Measurements from ENCODE around the gene DPH2.

DPH2 gene

DNA sequence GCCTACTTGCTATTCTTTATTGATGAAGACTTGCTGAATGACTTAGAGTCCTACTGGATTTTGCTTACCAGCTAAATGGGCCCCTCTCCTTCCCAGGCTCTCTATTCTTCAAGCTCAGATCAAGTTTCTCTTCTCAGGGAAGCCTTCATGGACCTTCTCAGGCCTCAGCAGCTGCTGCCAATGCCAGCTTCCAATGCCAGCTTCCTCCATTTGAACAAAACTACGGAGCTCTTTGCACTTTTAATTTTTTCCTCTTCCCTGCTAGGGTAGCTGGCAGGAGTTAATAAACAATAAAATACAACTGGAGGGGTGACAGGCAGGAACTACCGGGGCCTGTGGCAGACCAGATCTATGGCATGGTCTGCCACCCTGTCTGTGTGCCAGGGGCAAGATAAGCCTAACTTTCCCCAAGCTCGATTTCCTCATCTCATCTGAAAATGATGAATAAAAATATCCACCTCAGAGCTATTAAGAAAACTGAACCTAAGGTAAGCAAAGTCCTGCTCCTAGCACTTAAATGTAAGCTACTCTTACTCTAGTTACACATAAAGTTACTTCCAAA, 24.1 kb upstream of the DPH2 start:
- no peak for FAIRE-seq

DNA sequence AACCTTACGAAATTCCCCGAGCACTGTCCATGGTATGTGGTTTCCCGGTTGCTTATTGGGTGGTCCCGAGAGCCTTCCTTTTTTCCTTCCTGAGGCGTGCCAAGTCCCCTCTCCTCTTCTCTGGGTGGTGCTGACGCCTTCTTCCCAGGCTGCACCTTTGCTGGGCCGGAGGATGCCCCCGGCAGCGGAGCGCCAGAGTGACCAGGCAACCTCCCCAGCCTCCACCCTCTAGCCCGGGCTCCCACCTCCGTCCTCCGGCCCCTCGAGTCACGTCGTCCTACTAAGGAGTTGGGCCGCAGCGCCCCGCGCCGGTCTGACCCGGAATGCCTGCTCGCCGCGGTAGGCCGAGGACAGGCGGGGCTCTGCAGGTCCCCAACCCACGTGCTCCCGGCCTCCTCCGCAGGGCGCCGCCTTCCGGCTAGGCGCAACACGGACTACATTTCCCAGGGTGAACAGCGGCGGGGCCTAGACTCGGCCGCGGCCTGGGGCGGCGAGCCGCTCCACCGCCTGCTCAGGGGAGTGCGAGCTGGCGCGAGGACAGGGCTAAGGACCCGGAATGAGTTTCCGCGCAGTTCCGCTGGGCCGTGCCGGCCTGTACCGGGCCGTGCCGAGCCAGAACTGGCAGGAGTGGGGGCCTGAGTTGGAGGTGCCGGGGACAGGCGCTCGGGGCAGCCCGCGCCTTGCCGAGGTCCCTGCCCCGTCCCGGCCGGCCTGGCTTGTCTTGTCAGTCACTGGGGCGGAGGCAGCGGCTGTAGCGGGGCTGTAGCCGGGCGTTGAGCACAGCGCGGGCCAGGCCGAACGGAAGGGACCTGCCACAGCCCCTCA, 23.4 kb upstream of the DPH2 start, which contains the start of gene IPO13:
Gene IPO13 (plus strand): TSS at position 715 of the 825 bp plus-strand sequence. CDS start 651 bp downstream, outside the sequence.
- no peak for FAIRE-seq

DNA sequence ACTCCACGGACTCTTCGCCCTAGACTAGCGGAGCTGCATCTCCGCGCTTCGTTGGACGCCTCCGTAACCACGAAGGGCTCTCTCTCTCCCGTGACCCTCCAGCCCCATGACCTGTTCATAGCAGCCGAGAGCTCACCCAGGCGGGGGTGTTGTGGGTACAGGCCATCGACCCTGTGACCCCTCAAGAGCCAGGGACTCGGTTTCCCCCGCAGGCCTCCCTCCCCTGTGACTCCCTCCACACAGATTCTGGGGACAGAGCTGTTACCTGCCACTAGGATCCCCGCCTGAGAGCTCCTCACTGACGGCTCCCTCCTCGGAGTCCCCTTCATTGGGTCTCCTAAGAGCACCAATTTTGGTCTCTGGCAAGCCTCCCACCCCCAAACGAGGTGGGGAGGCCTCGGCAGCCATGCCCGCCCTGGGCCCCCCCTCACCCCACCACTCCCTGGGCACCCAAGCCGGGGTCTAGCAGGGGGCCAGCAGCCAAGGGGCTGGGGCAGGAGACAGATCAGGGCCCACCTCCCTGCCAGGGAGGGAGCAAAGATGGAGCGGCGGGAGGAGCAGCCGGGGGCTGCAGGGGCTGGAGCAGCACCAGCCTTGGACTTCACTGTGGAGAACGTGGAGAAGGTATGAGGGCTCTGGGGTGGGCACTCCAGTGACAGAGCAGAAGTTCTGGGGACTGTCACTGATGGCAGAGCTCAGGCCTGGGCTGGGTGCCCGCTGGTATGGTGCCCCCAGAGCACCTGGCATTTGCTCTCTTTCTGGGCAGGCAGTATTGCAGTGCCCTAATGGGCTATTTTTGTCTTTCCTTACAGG, 22.5 kb upstream of the DPH2 start:
- FAIRE-seq, result no peak

DNA sequence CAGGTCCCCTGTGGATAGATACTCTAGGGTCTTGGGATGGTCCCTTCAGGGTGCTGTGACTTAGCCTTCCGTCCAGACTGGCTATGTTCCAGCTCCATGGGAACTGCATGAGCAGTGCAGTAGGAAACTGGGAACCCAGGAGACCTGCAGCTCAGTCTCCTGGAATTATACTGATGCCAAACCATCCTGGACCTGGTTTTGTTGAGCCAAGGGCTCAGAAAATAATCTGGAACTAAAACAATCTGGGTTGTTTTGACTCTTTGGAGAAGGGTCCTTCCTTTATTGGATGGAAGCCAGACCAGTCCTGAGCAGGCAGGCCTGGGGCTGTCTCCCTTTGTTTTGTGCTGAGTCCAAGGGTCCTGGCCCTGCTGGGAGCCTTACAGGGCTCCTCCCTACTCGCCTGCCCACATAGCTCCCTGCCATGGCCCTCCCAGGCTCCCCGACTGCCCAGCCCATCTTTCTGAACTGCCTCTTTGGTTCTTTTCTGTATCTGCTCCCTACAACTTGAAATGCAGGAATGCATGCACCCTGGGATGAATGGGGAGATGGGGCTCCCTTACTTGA, 21.9 kb upstream of the DPH2 start:
- no peak for FAIRE-seq

DNA sequence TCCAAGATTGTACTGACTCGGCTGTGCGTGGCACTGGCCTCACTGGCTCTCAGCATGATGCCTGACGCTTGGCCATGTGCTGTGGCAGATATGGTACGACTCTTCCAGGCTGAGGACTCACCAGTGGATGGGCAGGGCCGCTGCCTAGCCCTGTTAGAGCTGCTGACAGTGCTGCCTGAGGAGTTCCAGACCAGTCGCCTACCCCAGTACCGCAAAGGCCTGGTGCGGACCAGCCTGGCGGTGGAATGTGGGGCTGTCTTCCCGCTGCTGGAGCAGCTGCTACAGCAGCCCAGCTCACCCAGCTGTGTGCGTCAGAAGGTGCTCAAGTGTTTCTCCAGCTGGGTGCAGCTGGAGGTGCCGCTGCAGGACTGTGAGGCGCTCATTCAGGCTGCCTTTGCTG, 20.1 kb upstream of the DPH2 start:
- FAIRE-seq, result no peak

DNA sequence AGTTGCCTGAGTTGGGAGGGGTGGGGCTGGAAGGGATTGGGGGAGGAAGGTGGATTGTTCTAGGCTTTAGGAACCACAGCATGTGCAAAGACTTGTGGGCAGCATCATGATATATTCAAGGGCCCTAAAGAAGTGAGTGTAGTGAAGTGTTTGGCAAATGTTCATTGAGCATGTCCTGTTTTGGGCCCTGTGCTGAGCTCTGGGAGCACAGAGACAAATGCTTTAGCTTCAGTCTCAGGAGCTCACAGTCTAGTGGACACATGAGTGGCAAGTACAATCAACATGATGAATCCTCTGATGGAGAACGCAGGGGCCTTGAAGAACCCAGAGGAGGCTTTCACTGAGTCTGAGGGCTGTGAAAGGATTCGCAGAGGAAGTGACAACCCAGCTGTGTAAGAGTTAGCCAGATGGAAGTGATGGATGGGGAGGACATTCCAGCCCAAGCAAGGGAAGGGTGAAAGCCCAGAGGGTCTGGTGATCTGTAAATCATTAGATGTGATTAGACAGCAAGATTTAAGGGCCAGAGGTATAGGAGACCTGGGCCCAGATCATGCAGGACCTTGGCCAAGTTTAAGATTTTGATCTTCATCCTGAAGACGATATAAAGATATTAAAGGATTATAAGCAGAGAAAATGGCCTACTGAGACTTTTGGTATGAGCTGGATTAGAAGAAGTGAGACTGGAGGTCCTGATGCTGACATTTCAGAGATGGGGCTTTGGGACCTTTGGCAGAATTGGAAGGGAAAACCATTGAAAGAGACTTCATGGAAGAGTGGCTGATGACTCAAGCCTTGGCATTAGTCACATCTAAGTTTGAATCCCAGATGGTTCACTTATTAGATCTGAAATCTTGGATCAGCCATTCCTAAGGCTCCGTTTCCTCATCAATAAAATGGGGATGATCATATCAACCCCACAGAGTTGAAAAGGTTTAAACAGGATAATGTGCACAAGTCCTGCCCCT, 18.5 kb upstream of the DPH2 start:
- FAIRE-seq, result no peak

DNA sequence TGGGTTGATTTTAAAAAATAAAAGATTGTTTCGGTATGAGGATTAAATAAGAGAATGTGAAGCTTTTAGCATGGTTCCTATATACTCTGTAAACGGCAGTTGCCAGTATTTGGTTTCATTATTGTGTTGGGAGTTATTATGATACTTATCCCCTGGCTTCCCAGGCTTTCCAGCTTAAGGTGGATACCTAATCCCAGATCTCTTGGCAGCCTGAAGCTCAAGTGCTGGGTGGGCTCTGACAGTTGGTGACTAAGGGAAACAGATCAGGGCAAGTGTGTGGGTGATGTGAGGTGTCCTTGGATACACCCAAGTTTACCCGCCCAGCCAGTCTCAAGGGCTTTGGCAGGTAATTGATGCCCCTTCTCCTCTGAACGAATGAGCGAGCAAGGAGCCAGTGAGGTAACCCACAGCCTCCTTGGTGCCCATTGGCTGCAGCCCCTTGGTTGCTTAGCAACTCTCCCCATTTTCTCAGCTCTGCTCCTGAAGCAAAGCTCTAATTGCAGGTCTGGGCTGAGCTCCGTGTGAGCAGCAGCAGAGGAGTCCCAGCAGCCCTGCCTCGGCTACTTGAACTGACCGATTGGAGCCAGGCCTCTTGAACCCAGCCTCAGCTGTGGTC, 17.0 kb upstream of the DPH2 start:
- FAIRE-seq, result no peak

DNA sequence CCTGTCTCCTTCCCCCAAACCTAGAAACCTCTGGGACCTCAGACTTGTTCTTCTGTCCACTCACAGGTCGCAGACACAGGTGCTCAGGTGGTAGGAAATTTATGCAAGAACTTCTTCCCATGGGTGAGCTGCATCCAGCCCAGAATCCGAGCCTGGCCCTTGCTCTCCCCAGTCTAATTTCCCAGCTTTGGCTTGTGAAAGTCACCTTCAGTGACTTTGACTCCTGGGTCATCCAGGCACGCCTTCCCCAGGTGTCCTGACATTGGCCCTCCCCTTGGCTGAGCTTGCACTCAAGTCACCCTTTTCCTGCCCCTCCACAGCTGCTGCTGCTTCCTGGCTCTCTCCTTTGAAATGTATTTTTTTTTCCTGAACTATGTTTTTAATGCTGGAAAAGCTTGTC, 16.4 kb upstream of the DPH2 start:
- no peak for FAIRE-seq

DNA sequence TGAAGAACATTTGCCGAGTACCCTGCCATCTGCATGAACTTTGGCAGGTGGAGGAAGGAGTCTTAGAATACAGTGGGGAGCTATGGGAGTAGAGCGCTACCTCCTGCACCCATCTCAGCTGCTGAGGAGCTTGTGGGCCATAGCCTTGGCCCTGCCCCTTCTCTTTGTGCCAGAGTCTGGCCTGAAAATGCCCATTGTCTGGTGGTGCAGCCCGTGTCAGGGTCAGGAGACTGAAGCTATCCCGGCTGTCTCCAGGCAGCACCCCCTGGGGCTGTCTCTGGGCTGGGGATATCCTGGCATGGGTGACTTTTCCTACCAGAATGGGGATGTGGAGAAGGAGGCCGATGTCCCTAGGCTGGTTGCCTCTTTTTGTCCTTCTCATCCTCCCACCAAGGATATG, 15.8 kb upstream of the DPH2 start:
- no peak for FAIRE-seq

DNA sequence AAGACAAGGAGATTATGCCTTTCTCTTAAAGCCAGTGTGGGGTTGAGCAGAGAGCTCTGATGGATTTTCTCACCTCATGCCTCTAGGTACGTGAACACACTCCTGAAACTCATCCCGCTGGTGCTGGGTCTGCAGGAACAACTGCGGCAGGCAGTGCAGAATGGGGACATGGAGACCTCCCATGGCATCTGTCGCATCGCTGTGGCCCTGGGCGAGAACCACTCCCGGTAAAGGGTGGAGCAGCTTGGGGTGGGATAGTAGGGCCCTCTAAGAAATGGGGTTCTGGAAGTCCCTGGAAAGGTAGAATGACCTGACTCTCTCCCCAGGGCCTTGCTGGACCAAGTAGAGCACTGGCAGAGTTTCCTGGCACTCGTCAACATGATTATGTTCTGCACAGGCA, 13.6 kb upstream of the DPH2 start:
- no peak for FAIRE-seq

DNA sequence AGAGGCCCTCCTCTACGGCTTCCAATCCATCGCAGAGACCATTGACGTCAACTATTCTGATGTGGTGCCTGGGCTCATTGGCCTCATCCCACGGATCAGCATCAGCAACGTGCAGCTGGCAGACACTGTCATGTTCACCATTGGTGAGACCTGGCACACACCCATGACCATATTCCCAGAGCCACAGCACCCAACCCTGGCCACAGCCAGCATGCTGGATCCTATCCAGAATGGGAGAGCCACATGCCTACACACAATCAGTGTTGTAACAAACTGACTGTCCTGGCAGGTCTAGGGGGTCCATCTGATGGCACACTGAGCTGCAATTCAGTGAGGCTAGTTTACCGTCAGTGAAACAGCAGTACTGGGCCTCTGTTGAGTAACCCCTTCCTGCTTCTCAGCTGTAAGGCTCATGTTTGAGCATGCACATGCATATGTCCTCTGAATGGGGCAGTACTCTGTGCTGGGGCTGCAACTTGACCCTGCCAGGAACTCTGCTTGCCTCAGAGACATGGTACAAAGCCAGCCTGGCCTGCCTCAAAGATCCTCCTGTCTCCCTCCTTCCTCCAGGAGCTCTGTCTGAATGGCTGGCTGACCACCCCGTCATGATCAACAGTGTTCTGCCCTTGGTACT, 12.3 kb upstream of the DPH2 start:
- FAIRE-seq, result no peak

DNA sequence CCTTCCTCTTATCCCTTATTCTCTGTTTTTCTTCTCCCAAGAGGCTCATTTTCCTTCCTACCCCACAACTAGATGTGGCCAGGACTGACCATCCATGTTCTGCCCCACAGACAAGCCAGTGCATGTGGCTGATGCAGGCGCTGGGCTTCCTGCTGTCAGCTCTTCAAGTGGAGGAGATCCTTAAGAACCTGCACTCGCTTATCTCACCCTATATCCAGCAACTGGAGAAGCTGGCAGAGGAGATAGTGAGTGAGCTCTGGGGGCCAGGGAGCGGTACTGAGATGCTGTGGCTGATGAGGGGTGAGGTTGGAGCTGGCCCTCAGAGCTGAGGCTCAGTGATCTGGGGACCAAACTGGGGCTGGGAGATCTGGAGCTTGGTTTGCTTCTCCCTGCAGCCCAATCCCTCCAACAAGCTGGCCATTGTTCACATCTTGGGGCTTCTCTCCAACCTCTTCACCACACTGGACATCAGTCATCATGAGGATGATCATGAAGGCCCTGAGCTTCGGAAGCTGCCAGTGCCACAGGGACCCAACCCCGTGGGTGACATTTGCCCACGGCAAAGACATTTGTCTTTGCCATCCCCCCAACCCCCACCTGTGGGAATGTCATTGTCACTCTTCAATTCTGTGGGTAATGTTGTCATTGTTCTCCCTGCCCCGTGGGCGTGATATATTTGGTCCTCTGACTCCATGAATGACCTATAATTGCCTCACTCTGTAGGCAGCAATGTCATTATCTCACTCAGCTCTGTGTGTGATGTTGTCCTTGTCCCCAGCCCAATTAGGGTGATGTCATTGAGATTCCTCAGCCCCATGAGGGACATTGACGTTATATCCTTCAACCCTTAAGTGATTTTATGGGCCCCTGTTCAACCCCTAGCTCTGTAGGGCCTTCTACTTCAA, 11.2 kb upstream of the DPH2 start:
- FAIRE-seq, result no peak

DNA sequence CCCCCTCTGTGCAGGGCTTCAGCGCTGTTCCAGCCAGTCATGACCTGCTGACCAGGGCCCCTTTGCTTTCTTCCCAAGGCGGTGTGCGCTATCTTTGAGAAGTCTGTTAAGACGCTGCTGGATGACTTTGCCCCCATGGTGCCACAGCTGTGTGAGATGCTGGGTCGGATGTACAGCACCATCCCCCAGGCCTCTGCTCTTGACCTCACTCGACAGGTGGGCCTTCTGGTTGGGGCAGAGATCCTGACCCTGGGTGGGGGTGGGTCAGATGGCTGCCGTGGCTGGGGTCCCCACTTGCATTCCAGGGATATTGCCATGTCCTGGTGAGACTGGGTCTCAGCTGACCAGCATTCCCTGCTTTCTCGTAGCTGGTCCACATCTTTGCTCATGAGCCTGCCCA, 9.0 kb upstream of the DPH2 start:
- FAIRE-seq, result no peak

DNA sequence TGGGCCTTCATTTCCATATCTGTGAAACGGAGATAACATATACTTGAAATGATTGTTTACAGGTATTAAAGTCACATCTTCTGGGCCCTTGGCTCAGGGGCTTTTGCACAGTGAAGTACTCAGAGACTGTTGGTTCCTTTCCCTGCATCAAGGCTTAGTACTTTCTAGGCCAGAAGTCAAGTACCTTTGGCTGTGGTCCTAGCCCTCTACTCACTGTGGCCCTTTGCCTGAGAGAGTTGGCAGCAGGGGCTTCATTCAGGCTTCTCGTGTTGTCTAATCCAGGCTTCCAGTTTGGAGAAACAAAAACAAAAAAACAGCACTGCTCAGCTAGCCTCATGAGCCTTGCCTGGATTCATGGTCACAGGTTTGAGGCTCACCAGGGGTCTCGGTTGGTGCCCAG, 8.1 kb upstream of the DPH2 start:
- no peak for FAIRE-seq

DNA sequence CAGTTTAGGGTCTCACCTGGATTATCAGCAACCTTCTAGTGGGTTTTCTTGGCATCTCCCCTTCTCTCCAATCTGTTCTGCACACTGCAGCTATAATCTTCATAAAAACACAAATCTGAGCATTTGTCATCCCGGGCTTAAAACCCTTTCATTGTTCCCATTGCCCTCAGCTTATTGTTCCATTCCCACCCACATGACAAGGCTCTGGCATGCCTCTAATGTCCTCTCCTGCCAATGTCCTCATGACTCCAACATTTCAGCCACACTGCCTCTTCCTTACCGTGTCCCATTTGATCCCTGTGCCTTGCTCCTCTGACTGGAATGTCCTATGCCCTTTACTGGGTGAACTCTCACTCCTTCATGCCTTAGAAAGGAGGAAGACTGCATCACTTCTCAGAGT, 7.5 kb upstream of the DPH2 start:
- no peak for FAIRE-seq

DNA sequence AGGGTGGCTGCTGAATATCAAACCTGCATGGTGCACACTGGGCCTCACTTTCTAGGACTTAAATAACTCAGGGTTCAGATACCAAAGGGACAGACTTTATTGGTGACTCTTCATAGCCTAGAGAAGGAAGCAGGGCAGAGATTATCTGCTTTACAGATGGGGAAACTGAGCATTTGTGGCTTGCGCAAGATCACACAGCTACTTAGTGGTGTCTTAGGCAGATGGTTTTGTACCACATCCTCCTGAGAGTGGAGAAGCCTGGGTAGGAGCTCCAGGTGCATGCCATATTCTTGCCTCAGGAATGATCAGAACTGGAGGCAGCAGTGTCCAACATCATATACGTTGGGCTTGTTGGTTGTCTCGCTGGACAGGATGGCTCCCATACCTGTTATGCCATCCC, 6.8 kb upstream of the DPH2 start:
- no peak for FAIRE-seq

DNA sequence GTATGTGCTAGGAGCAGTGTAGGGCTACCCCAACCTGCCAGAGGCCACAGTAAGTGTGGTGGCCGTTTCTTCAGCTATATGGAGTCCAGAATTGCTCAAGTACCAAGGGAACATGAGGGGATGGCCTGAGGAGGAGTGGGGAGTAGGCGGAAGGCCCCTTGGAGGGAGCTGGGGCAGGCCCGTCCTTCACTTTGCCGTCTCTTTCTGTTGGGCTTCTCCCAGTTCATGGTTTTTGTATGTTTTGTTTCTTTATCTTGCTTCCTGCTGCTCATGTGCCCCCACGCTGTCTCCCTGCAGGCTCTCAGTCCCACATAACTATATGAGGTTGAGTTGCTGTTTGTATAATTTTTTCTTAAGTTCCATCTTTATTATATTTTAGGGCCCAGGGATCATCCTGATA, 5.9 kb upstream of the DPH2 start:
- FAIRE-seq, result no peak

DNA sequence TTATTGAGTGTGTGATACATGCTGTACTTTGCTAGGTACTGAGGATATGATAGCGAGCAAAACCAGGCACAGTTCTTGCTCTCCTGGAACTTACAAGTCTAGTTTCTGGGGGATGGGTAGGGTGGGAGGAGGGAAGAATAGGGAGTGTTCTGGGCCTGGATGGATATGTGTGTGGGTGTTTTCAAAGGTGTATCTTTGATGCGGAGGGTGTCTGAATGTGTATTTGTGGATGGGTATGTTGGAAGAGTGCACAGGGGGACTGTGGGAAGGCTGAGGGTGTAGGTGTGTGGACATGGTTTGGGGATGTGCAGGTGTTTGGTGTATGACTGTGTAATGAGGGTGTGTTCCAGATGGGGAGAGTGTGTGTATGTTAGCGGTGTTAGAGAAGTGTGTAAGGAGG, 4.5 kb upstream of the DPH2 start:
- FAIRE-seq, result no peak

DNA sequence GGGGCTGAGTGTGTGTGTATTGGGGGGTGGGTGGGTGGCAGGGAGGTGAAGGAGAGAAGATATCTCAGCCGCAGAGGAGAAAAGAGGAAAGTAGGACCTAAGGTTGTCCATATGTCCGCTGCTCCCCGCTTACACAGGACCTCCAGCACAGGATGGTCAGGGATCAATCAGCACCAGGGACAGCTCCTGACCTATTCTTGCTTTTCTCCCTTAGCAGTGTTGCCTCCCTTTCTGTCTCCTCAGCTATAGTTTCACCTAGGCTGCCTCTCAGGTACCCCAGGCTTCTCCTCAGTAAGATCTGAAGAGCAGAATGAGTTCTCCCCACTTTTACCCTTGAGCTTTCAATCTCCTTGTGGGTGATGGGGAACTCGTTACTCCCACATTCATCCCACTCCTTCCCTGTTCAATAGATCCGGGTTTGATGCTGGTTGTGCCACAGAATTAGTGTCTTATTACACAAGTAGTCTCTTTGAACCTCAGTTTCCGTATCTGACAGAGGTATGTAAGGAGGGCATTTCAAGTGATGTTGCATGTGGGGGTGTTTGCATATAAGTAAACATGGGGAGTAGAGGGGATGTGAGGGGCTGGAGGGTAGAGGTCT, 1.4 kb upstream of the DPH2 start:
- FAIRE-seq, result no peak

DNA sequence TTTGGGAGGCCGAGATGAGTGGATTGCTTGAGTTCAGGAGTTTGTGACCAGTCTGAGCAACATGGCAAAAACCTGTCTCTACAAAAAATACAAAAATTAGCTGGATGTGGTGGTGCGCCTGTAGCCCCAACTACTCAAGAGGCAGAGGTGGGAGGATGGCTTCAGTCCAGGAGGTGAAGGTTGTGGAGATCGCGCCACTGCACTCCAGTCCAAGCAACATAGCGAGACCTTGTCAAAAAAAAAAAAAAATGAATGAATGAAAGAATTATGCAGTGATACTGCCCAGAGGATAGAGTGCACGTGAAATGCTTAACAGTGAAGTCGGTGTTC, 429 bp upstream of the DPH2 start:
- FAIRE-seq, result no peak
